Left renal pelvis (tissue), 4 donors: ENCODE data around the gene GLP1R. TPM values are rescaled to one million over a fixed set of nuclear protein-coding genes. Genes with fewer than 3 reads are reported as not detected.

Experiments
- DNase-seq, 4 donors: peaks; one replicate each; pipeline ENCODE4 v3.0.0-alpha.2; 2013; ENCODE audit warnings: low read depth in 4 of 4, low spot score in 3 of 4
- polyA plus RNA-seq, 4 donors: library from polyadenylated mRNA; unstranded; fragments of 120-200 nt; gene quantifications; one replicate each; pipeline ENCODE4 v1.2.1, GENCODE V29; 2013; ENCODE audit not compliant: insufficient read length in 4 of 4

The GLP1R gene
- polyA plus RNA-seq, result under 1 TPM; 0.12 to 0.85 (median 0.72) TPM

DNA sequence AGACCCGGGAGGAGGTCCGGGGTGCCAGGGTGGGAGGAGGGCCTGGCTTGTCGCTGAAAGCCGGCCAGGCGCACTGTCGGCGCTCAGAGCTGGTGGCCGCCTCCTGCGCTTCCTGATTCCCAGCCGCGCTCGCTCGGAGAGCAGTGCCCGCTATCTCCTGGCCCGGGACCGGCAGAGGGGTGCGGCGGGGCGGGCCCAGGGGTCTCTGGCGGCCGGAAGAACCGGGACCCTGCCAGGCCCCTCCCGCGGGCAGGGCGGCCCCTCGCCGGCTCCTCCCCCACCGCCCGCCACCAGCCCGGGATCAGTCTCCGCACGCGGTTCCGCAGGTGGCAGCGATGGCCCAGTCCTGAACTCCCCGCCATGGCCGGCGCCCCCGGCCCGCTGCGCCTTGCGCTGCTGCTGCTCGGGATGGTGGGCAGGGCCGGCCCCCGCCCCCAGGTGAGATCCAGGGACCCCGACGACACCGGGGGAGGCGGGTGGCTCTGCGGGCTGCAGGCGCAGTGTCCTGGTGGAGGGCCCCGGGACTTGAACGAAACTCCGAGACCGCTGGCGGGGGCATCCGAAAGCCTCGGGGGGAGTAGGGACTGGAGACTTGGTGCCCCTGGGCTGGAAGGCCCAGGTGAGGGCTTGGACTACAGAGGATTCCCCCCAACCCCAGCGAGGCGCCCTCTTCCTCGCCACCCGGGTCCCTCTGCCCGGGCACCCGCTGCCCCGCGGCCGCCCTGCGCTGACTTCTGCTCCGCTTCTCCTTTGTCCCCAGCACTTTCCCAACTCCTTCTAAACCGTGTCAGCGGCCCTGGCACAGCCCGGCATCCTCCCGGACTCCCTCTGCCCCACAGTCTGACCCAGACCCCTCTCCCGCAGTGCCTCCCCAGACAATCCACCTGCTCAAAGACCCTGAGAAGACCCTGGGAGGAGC, at the start of gene GLP1R:
GLP1R (plus strand) TSS at position 301 of the 919 bp plus-strand sequence; CDS start at position 361, 60 bp downstream.
- no peak for DNase-seq

DNA sequence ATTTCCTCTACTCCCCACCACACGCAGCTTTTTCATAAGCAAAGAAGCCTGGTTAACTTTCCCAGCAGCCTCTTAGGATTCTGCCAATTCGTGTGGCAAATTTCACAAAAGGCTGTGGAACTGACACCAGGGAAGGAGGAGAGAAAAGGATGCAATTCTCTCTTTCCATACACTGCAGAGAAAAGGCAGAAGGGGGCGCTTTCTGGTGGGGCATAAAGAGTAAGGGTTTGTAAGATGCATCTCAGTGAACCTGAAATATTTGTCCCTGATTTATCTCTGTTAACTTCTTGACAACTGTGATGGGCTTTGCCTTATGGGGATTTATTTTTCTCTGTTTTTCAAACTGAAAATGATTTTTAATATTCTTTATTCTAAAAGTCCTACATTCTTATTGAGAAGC, 45.5 kb upstream of the GLP1R start:
- DNase-seq, result no peak

- DNase-seq, result no peak
These were observed 45.1 kb upstream of the GLP1R start for GRCh38 chr6:39003492-39003891.

DNA sequence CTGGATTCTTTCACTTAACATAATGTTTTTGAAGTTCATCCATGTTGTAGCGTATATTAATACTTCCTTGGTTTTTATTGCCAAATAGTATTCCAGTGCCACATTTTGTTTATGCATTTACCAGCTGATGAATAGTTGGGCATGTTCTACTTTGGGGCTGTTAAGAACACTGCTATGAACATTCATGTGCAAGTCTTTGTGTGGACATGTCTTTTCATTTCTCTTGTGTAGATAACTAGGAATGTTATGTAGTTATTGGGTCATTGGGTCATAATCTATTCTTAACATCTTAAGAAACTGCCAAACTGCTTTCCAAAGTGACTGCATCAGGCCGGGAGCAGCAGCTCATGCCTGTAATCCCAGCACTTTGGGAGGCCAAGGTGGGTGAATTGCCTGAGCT, 43.8 kb upstream of the GLP1R start:
- DNase-seq, result no peak

DNA sequence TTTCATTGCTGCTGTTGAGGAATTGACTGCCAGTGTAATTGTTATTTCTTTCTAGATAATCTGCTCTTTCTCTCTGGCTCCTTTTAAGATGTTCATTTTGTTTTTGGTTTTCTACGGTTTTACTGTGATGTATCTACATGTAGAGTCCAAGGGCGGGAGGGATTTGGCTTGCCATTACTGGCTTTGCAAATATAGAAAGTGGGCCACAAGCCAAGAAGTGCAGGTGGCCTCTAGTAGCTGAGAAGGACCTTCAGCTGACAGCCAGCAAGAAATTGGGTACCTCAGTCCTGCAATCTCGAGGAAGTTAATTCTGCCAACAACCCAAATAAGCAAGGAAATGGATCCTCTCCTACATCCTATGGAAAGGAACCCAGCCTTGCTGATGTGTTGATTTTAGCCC, 42.8 kb upstream of the GLP1R start:
- no peak for DNase-seq

DNA sequence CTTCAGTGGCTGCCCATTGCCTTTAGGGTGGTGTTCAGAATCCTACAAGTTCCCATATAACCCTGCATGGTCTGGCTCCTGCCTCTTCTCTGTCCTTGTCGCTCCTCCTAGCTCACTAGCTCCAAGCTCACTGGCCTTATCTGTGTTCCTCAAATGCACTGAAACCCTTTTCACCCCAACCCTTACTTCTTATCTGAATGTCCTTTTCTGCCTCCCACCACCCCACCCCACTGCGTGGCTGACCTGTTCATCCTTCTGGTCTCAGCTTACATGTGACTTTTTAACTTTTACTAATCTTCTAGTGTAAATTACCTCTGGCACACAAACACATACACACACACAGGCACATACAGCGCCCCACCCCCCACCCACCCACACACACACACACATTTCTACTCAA, 41.0 kb upstream of the GLP1R start:
- no peak for DNase-seq

DNA sequence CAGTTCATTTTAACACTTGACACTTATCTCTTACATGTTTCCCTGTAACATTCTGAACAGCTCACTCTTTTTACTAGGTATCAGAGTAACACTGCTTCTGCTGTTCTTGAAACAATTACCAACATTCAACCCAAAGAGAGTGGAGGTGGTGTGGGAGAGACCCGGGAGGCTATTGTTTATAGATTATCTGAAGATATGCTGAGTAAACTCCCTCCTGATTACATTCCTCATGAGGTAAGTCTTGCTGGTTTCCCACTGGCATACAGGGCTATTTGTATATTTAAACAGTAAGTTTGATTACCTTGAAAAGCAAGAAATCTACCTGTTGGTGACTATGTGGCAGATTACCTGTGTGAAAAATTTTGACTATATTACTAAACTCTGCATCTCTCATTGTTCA, 39.8 kb upstream of the GLP1R start:
- no peak for DNase-seq

DNA sequence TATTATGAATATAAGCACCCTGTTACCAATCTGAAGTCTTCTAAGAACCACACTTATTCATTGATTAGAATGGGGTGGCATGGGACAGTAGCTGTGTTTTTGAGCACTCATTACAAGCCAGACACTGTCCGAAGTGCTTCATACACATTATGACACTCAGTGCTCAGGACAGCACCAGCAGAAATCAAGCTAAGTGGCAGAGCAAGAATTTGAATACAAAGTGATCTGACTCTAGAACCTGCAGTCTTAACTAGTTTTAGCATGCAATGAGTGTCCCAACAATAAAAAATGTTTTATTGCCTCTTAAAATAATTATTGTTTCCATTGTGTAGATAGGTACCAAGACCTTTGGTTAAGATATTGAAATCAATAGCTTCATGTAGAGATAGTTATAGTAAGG, 39.1 kb upstream of the GLP1R start:
- DNase-seq, result no peak

- DNase-seq, result no peak
These were observed 31.6 kb upstream of the GLP1R start for GRCh38 chr6:39016839-39017546.

- DNase-seq, result no peak
These were observed 31.1 kb upstream of the GLP1R start for GRCh38 chr6:39017547-39017880.

GRCh38 chr6:39018103-39018502, 30.5 kb upstream of the GLP1R start:
- no peak for DNase-seq

- DNase-seq, result no peak
These were observed 28.4 kb upstream of the GLP1R start for GRCh38 chr6:39020136-39020535.

DNA sequence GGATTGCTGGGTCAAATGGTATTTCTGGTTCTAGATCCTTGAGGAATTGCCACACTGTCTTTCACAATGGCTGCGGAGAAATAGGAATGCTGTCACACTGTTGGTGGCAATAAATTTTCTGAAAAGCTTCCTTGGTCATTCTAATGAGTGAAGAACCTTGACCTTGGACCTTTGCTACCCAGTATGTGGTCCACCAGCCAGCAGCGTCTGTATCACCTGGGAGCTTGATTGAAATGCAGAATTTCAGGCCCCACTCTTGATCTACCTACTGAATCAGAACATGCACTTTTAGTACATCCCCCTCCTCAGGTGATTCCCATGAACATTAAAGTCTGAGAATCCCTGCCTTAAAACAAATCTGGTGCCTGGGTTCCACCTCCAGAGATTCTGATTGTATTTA, 27.5 kb upstream of the GLP1R start:
- no peak for DNase-seq

GRCh38 chr6:39021779-39022178, 26.8 kb upstream of the GLP1R start:
- no peak for DNase-seq

DNA sequence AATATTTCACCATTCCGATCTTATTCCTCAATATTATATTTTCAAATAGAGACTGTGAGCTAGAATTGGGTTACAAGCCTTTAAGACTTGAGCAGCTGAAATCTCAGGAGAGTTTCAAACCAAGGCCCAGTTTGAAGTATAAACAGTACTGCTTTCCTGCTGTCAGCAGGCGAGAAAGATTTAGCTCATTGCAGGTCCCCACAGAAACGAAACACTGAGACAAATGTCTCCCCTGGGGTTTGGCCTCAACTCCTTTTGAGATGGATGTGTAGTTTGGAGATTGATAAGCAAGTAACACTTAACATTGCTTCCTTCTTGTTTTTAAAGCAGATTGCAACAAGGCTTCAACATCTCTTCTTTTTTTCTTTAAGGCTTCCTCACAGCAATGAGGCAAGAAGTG, 22.4 kb upstream of the GLP1R start:
- no peak for DNase-seq

- no peak for DNase-seq
These were observed 19.2 kb upstream of the GLP1R start for GRCh38 chr6:39029156-39030011.

DNA sequence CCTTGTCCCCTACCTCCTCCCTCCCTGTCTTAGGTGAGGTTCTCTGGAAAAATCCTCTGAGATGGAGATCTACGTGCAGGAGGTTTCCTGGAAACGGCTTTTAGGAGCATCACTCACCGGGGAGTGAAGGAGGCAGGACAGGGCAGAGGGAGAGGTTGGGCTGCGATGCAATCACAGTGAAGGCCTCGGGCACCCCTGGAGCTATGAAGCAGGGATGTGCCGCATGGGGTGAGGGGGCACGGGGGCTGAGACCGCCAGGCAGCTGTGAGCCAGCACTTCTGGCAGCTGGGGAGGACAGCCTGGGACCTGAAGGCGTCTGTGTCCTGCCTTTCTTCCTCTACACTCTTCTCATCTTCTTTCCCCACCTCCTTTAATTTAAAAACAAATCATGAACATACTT, 12.9 kb upstream of the GLP1R start:
- DNase-seq, result no peak

- no peak for DNase-seq
These were observed 11.5 kb upstream of the GLP1R start for GRCh38 chr6:39037082-39037508.

DNA sequence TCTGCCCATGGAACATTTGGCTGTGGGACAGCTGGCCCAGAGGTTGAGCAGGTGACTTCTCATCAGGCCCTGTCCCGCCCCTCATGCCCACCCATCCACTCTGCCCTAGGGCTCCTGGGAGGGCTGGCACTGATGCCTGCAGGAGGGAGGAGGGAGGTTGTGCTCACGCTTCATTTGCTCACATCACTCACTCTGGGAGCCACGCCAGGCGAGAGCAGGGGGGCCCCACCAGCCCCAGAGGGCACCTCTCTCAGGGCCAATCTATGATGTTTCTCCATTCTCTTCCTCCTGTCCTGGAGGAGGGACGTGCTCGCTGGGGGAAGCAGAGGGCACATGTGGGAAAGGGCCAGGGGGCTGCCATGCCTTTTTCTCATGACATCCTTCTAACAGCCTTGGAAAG, 10.9 kb upstream of the GLP1R start:
- no peak for DNase-seq

- no peak for DNase-seq
These were observed 8.4 kb upstream of the GLP1R start for GRCh38 chr6:39040080-39040673.

DNA sequence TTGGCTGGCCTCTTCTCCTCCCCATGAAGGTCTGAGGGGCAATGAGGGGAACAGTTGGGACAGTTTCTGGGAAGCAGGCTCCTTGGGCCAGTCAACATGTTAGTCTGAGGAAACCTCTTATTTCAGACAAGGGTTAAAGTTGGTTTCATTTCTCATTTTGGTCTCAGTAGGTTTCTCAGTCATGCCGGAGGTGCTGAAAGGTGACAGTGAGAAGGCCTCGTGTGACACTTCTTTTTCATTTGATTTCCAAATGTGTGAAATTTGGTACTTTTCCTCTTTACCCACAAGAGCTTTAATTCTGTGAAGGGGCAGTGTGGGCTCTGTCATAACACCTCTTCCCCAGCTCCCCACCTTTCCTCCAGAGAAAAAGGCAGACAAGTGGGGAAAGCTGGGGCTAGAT, 7.5 kb upstream of the GLP1R start:
- DNase-seq, result no peak
